ENCODE results near the gene IL17C.

IL17C gene

GRCh38 chr16:88685156-88686061 is 47.0 kb downstream of the IL17C start:
- DNase-seq (ENCODE audit: low read depth) = no peak

GRCh38 chr16:88686062-88686438 is 47.7 kb downstream of the IL17C start:
- no peak for DNase-seq (ENCODE audit: low read depth)

- no peak for DNase-seq (ENCODE audit: low read depth)
Measured at GRCh38 chr16:88686439-88687253, 48.3 kb downstream of the IL17C start, which contains the start of gene SNAI3. Gene SNAI3, minus strand, starts transcription at chr16:88686507. Its CDS starts 101 bp downstream, at chr16:88686406.

GRCh38 chr16:88687254-88687576 is 48.8 kb downstream of the IL17C start:
- DNase-seq (ENCODE audit: low read depth) = no peak

- DNase-seq (ENCODE audit: low read depth) = no peak
Measured at GRCh38 chr16:88687676-88688012, 49.3 kb downstream of the IL17C start.

- DNase-seq (ENCODE audit: low read depth) = no peak
Measured at GRCh38 chr16:88688013-88688778, 49.8 kb downstream of the IL17C start.

All from non-pigmented ciliary epithelial cell (primary cell).